Activated CD4-positive, alpha-beta T cell treated with anti-CD3 and anti-CD28 coated beads for 1 hour (primary cell): ENCODE results near the gene MAD2L1BP.
A peak's percentile ranks its signal among the peaks of the same experiment; 100 is the strongest.
"Not testable (repeated sequence)": the region's sequence is repeated elsewhere in the genome, so short reads cannot be mapped to it uniquely, and the experiment has no call there.

ENCODE experiments used
- DNase-seq: peaks from one replicate; pipeline ENCODE4 v3.0.0-alpha.2; 2020

MAD2L1BP gene

GRCh38 chr6:43627008-43627825 lies 8.4 kb upstream of the MAD2L1BP start:
- no peak for DNase-seq

GRCh38 chr6:43628393-43629103 lies 7.1 kb upstream of the MAD2L1BP start:
- DNase-seq = peak; percentile 39

DNA sequence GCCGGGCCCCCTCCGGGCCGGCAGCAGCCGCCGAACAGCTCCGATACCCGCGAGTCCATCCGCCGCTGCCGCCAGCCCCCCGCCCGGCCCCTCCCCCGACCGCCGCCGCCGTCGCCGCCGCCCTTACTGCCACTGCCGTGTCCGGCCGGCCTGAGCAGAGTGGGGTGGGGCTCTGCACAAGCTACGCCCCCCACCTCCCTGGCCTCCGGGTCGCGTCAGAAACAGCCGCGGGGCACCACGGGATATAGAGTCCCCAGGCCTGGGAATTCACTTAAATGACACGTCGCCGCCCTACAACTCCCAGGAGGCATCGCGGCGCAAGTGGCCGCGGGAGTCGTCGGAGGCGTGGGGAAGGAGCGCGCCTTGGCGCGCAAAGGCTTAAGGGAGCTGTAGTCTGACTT lies 6.5 kb upstream of the MAD2L1BP start, which contains the start of gene GTPBP2:
Gene GTPBP2 (minus strand): TSS at position 161 of the 401 bp plus-strand sequence. CDS start 102 bp downstream, at position 59.
- DNase-seq = peak; percentile 94

- peak; percentile 90 for DNase-seq
These were observed 5.9 kb upstream of the MAD2L1BP start for GRCh38 chr6:43629505-43630300.

DNA sequence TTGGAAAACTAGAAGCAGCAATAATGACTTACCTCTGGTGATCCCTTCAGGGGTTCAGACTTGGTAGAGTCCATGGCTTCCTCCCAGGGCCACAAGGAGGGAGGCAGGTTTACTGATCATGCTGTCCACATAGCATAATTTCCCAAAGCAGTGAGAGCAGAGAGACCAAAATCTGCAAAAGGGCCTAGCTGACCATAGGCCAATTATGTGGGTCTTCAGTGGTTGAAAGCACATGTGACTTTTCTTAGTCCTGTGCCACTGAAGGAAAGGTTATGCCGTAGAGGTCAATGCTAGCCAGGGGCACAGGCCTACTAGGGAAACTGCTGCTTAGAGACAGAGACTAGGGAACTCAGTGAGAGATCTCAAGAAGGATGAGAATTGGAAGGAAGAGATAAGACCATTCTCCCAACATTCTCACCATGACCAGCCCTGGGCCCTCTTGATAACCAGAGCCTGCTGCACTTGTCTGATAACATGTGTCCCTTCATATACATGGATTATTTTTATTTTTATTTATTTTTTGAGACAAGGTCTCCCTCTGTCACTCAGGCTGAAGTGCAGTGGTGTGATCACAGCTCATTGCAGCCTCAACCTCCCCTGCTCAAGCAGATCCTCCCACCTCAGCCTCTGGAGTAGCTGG lies 4.5 kb upstream of the MAD2L1BP start:
- no peak for DNase-seq

- DNase-seq = not testable (repeated sequence)
These were observed 2.6 kb upstream of the MAD2L1BP start for GRCh38 chr6:43633002-43633401.

- no peak for DNase-seq
These were observed 837 bp upstream of the MAD2L1BP start for GRCh38 chr6:43634702-43635303.

DNA sequence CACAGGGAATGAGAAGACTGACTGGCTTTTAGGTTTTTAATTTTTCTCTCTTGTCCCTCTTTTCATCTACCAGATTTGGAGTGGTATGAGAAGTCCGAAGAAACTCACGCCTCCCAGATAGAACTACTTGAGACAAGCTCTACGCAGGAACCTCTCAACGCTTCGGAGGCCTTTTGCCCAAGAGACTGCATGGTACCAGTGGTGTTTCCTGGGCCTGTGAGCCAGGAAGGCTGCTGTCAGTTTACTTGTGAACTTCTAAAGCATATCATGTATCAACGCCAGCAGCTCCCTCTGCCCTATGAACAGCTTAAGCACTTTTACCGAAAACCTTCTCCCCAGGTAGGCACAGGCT lies 644 bp downstream of the MAD2L1BP start:
- no peak for DNase-seq

GRCh38 chr6:43639984-43640800 lies 4.6 kb downstream of the MAD2L1BP start:
- no peak for DNase-seq

- peak; percentile 48 for DNase-seq
These were observed 9.4 kb downstream of the MAD2L1BP start, which contains the start of gene RSPH9 for GRCh38 chr6:43644940-43645612. RSPH9 (plus strand) TSS chr6:43645036; CDS start chr6:43645099, 63 bp downstream.

GRCh38 chr6:43645613-43645964 lies 9.9 kb downstream of the MAD2L1BP start:
- DNase-seq = no peak

DNA sequence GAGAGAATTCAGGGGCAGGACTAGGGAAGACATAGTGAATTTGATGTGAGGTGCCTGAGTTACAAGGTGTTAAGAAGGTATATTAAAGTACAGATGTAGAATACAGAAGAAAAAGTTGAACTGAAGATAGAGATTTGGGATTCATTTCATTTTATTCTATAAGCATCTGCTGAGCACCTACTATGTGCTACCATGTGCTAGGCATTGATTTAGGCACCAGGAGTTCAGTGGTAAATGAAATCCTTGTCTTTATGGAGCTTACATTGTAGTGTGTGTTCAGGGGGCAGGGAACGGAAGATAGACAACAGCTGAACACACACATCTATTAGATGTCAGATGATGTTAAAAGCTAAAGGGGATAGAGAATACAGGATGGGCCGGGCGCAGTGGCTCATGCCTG lies 12.0 kb downstream of the MAD2L1BP start:
- DNase-seq = no peak

- DNase-seq = no peak
These were observed 12.6 kb downstream of the MAD2L1BP start for GRCh38 chr6:43648248-43648647.

GRCh38 chr6:43652822-43653221 lies 17.2 kb downstream of the MAD2L1BP start:
- DNase-seq = not testable (repeated sequence)

DNA sequence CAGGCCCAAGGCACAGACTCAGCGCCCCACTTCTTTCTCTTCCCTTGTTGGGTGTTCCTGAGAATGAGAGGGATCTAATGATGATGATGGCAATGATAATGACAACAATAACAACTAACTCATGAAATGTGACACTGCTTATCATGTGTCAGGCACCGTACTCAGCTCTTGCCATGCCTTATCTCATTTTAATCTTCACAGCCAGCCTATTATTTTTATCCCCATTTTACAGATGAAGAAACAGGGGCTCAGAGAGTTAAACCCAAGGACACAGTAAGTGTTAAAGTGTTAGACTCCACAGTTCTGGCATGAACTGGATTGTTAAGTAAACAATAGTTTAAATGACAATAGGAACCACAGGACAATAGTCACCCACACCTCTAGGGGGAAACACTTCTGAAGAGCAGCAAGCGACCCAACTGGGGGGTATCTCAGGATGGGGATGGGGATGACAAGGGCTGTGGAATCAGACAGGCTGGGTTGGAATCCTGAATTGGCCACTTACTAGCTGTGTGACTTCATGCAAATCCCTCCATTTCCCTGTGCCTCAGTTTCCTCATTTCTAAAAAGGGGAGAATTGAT lies 21.7 kb downstream of the MAD2L1BP start:
- DNase-seq = no peak

DNA sequence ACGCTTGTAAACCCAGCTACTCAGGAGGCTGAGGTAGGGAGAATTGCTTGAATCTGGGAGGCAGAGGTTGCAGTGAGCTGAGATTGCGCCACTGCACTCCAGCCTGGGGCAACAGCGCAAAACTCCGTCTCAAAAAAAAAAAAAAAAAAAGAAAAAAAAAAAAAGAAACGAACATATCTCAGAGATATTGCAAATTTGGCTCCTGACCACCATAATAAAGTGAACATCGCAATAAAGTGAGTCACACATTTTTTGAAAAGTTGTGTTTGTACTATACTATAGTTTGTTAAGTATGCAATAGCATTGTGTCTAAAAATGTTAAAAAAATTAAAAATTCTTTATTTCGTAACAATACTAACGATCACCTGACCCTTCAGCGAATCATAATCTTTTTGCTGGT lies 22.5 kb downstream of the MAD2L1BP start:
- no peak for DNase-seq

DNA sequence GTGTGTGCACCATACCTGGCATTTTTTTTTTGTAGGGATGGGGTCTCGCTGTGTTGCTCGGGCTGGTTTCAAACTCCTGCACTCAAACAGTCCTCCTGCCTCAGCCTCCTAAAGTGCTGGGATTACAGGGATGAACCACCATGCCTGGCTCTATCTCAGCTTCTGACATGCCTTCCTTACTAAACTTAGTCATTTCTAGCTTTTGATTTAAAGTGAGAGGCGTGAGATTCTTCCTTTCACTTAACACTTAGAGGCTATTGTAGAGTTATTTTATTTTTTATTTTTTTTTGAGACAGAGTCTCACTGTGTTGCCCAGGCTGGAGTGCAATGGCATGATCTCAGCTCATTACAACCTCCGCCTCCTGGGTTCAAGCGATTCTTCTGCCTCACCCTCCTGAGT lies 27.3 kb downstream of the MAD2L1BP start:
- not testable (repeated sequence) for DNase-seq

GRCh38 chr6:43665376-43665775 lies 29.7 kb downstream of the MAD2L1BP start:
- DNase-seq = no peak

DNA sequence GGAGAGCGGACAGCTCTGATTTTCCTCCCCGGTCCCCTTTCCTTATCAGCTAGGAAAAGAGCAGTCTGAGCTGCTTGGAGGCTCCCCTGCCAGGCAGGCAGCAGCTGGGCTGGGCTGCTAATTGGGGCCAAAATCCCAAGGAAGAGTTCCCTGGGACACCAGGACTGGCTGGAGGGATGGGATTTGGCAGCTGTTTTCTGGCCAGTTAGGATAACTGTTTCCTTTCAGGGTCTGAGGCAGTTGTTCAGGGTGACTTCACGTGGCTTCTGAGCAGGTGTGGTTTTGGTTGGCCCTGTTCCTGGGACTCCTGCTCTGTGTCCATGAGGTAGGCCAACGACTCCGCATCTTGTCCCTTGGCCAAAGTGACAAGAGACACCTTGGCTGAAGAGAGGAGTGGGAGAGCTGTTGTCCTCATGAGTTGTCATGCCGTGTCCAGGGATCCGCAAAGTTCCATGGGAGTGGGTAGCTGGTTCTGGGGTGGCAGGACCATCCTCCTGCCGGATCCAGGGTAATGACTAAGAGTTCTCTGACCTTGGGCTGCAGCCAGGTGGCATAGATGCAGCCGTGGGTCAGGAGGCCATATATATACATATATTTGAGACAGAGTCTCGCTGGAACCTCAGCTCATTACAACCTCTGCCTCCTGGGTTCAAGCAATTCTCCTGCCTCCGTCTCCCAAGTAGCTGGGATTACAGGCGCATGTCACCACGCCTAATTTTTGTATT lies 30.7 kb downstream of the MAD2L1BP start:
- no peak for DNase-seq
